ENCODE measurements around the gene R3HDM2.

The R3HDM2 gene

GRCh38 chr12:57242691-57243454 lies 188.0 kb downstream of the R3HDM2 start:
- peak; percentile 73 for TF ChIP-seq CTCF (IDR thresholded peaks at IDR 0.05; ENCODE audit: control insufficient read depth, insufficient read depth, low read depth, low read length, missing control alignments)
- DNase-seq (ENCODE audit: low read depth): no peak
- H3K4me3 ChIP-seq (ENCODE audit: control insufficient read depth, low read depth, low read length): peak overlapping the region; percentile 22

- TF ChIP-seq CTCF (IDR thresholded peaks at IDR 0.05; ENCODE audit: control insufficient read depth, insufficient read depth, low read depth, low read length, missing control alignments): no peak
- no peak for DNase-seq (ENCODE audit: low read depth)
- no peak overlapping the region for H3K4me3 ChIP-seq (ENCODE audit: control insufficient read depth, low read depth, low read length)
Measured at GRCh38 chr12:57242329-57242690, 188.5 kb downstream of the R3HDM2 start.

- no peak for TF ChIP-seq CTCF (IDR thresholded peaks at IDR 0.05; ENCODE audit: control insufficient read depth, insufficient read depth, low read depth, low read length, missing control alignments)
- peak overlapping the region; percentile 94 for H3K4me3 ChIP-seq (ENCODE audit: control insufficient read depth, low read depth, low read length)
- DNase-seq (ENCODE audit: low read depth): no peak
Measured at GRCh38 chr12:57241402-57242310, 189.2 kb downstream of the R3HDM2 start.

- H3K4me3 ChIP-seq (ENCODE audit: control insufficient read depth, low read depth, low read length): peak overlapping the region; percentile 94
- TF ChIP-seq CTCF (IDR thresholded peaks at IDR 0.05; ENCODE audit: control insufficient read depth, insufficient read depth, low read depth, low read length, missing control alignments): no peak
- no peak for DNase-seq (ENCODE audit: low read depth)
Measured at GRCh38 chr12:57240926-57241401, 189.9 kb downstream of the R3HDM2 start.

GRCh38 chr12:57240066-57240921 lies 190.5 kb downstream of the R3HDM2 start:
- peak overlapping the region; percentile 94 for H3K4me3 ChIP-seq (ENCODE audit: control insufficient read depth, low read depth, low read length)
- no peak for TF ChIP-seq CTCF (IDR thresholded peaks at IDR 0.05; ENCODE audit: control insufficient read depth, insufficient read depth, low read depth, low read length, missing control alignments)
- DNase-seq (ENCODE audit: low read depth): no peak

GRCh38 chr12:57239587-57240065 lies 191.2 kb downstream of the R3HDM2 start:
- no peak for DNase-seq (ENCODE audit: low read depth)
- no peak for TF ChIP-seq CTCF (IDR thresholded peaks at IDR 0.05; ENCODE audit: control insufficient read depth, insufficient read depth, low read depth, low read length, missing control alignments)
- H3K4me3 ChIP-seq (ENCODE audit: control insufficient read depth, low read depth, low read length): peak overlapping the region; percentile 94
